Activated CD8-positive, alpha-beta T cell treated with anti-CD3 and anti-CD28 coated beads, Interleukin-2, amount 10 ng/mL, durations not matched to agents 7 days and 5 days (primary cell): ENCODE data around the gene ZNF280A. TPM values are rescaled to one million over a fixed set of nuclear protein-coding genes. Genes with fewer than 3 reads are reported as not detected.
"Not testable (repeated sequence)": the region's sequence is repeated elsewhere in the genome, so short reads cannot be mapped to it uniquely, and the experiment has no call there.

Experiments used
- ATAC-seq: fragments of 150-1000 bp; cut with Tn5 transposase; one replicate; pipeline ENCODE4 v1.10.0; 2021; ENCODE audit warnings: moderate library complexity
- CTCF ChIA-PET: fragments of 350-600 bp; sonication (Branson Sonifier 250); formaldehyde crosslinking; loops from one replicate; lab custom pipeline; 2021; ENCODE audit warnings: antibody characterized with exemption; lab: Charles Lee
- POLR2A ChIA-PET: fragments of 350-600 bp; sonication (Branson Sonifier 250); formaldehyde crosslinking; loops from one replicate; lab custom pipeline; 2021; ENCODE audit warnings: antibody characterized with exemption; lab: Charles Lee
- DNase-seq: peaks from one replicate; pipeline ENCODE4 v3.0.0-alpha.2; 2020
- H3K27ac Mint-ChIP-seq: one replicate; pipeline ENCODE4 v1.8.0; 2021; ENCODE audit warnings: mild to moderate bottlenecking, mixed read lengths
- H3K27me3 Mint-ChIP-seq: one replicate; pipeline ENCODE4 v1.8.0; 2021; ENCODE audit warnings: low read depth, mixed read lengths
- H3K36me3 Mint-ChIP-seq: one replicate; pipeline ENCODE4 v1.8.0; 2021; ENCODE audit warnings: low read depth, mixed read lengths
- H3K4me1 Mint-ChIP-seq: one replicate; pipeline ENCODE4 v1.8.0; 2021; ENCODE audit warnings: low read depth, mixed read lengths
- H3K4me3 Mint-ChIP-seq: one replicate; pipeline ENCODE4 v1.8.0; 2021; ENCODE audit warnings: mild to moderate bottlenecking, mixed read lengths
- H3K9me3 Mint-ChIP-seq: one replicate; pipeline ENCODE4 v1.8.0; 2022; ENCODE audit warnings: mixed read lengths; ENCODE audit not compliant: insufficient read depth
- total RNA-seq, 2 experiments: library from RNA; stranded (reverse); gene quantifications; one replicate each; pipeline ENCODE4 v1.2.3, GENCODE V29; 2021

Gene ZNF280A
- total RNA-seq, 2 experiments from 2014 or later, result not detected

DNA sequence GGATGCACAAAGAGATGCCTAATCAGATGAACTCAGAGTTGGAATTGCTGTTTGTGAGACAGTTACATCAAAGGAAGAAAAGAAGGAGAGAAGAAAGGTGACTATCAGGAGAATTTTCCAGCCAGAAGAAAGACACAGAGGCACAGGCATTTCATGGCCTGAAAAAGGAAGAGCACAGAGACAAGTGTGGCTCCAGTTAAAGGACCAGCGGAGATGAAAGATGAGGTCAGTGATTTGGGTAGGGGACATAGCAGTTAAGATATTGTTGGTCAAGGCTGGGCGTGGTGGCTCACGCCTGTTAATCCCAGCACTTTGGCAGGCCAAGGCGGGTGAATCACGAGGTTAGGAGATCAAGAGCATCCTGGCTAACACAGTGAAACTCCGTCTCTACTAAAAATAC, 3.4 kb upstream of the ZNF280A start:
- ATAC-seq, result no peak

DNA sequence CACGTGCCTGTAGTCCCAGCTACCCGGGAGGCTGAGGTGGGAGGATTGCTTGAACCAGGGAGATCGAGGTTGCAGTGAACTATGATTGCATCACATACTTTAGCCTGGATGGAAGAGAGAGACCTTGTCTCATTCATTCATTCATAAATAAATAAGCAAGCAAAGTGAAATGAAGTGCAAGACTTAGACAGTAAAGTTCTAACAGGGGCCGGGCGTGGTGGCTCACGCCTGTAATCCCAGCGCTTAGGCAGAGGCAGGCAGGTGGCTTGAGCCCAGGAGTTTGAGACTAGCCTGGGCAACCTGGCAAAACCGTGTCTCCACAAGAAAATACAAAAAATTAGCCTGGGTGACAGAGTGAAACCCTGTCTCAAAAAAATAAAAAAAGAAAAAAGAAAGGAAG, 1.6 kb upstream of the ZNF280A start:
- H3K27ac Mint-ChIP-seq, result no peak overlapping the region
- H3K9me3 Mint-ChIP-seq, result no peaks in the 10 kb centered on the region
- ATAC-seq (no peak), DNase-seq (no peak)
- no peaks in the 10 kb centered on the region for H3K36me3 Mint-ChIP-seq
- peaks cover 18% of the 10 kb centered on the region for H3K27me3 Mint-ChIP-seq
- no peaks in the 10 kb centered on the region for H3K4me1 Mint-ChIP-seq
- CTCF ChIA-PET, result no interaction called here
- POLR2A ChIA-PET, result no interaction called here
- no peak overlapping the region for H3K4me3 Mint-ChIP-seq

More for the DNA sequence above, 3.4 kb upstream of the ZNF280A start:
- CTCF ChIA-PET, result no interaction called here
- no peaks in the 10 kb centered on the region for H3K9me3 Mint-ChIP-seq
- POLR2A ChIA-PET, result interaction anchor here (0.6 kb wide), 1 partner anchor 440 kb away, joined by 4 read pairs; no protein-coding TSS in a partner anchor
- H3K27ac Mint-ChIP-seq, result no peak overlapping the region
- peaks cover 16% of the 10 kb centered on the region for H3K27me3 Mint-ChIP-seq
- no peaks in the 10 kb centered on the region for H3K4me1 Mint-ChIP-seq
- DNase-seq, result no peak
- no peaks in the 10 kb centered on the region for H3K36me3 Mint-ChIP-seq
- H3K4me3 Mint-ChIP-seq, result no peak overlapping the region

DNA sequence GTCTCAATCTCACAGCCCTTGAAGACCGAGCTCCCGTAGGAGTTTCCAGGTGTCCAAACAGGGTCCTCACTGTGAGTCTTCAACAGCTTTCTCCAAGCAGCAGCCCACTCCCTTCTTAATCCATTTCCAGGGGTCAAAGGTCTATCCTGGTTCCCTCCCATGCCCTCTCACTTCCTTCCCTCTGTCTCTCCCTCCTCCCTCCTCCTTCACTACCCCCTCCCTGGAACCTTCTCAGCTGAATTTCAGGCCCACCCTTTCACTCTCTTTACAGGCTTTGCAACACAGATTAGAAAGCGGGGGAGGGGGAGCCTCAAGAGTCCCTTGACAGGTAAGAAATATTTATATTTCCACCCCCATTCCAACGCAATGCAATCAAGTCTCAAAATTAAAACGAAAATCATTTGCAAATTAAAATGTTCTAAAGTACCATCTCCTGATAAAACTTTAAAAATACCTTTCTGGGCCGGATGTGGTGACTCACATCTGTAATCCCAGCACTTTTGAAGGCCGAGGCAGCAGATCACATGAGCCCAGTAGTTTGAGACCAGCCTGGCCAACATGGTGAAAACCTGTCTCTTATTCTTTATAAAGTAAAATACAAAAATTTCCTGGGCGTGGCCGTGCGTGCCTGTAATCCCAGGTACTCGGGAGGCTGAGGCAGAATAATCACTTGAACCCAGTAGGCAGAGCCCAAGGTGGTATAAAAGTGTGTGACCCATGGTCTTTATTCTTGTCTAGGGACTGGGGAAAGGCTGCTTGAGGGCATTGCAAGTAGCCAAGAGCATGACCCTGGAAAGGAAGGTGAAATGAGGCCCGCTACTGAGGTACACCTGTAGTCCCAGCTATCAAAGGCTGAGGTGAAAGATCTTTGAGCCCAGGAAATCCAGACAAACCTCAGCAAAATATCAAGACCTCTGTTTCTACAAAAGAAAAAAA, 865 bp upstream of the ZNF280A start:
- no peak overlapping the region for H3K27ac Mint-ChIP-seq
- ATAC-seq (no peak), DNase-seq (no peak)
- ChIA-PET CTCF (interaction anchor here (0.8 to 2.7 kb wide), 2 partner anchors 13 to 57 kb away, joined by 3 to 13 read pairs; partner anchors contain the start of gene ZNF280B), POLR2A (interaction anchor here (1.0 kb wide), 1 partner anchor 11 kb away, joined by 3 read pairs; no protein-coding TSS in a partner anchor)
- H3K4me1 Mint-ChIP-seq, result no peaks in the 10 kb centered on the region
- H3K9me3 Mint-ChIP-seq, result no peaks in the 10 kb centered on the region
- H3K27me3 Mint-ChIP-seq, result peaks cover 18% of the 10 kb centered on the region
- H3K4me3 Mint-ChIP-seq, result no peak overlapping the region
- no peaks in the 10 kb centered on the region for H3K36me3 Mint-ChIP-seq

DNA sequence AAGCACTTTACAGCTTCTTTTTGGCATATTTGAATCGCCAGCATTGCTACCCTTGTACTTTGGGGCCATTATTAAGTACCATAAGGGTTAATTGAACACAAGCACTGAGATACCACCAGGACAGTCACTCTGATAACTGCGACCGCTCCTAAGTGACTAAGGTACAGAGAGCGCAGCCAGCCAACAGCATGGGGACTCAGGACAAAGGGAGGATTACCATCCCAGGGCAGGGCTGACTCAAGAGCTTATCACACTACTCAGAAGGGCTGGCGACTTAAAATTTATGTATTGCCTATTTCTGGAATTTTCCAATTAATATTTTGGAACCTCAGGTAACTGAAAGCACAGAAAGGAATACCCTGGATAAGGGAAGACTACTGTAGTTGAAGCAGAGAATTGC, 479 bp downstream of the ZNF280A start:
- Mint-ChIP-seq H3K27ac (no peak overlapping the region), H3K27me3 (peaks cover 25% of the 10 kb centered on the region), H3K9me3 (no peaks in the 10 kb centered on the region), H3K4me3 (no peak overlapping the region), H3K4me1 (no peaks in the 10 kb centered on the region), H3K36me3 (no peaks in the 10 kb centered on the region)
- CTCF ChIA-PET, result interaction anchor here (0.8 to 2.7 kb wide), 2 partner anchors 11 to 55 kb away, joined by 3 to 13 read pairs; partner anchors contain the start of gene ZNF280B
- POLR2A ChIA-PET, result interaction anchor here (1.0 kb wide), 1 partner anchor 12 kb away, joined by 3 read pairs; no protein-coding TSS in a partner anchor
- no peak for ATAC-seq
- DNase-seq, result no peak

DNA sequence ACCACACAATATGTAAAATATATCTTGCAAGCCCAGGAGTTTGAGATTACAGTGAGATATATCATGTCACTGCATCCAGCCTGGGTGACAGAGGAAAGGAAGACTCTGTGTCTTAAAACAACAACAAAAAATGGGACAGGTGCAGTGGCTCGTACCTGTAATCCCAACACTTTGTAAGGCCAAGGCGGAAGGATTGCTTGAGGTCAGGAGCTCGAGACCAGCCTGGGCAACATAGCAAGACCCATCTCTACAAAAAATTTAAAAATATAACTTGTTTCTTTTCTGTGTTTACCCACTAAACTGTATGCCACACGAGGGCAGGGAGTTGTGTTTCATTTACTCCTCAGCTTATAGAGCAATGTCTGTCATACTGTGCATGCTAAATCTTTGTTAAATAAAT, 3.1 kb downstream of the ZNF280A start:
- CTCF ChIA-PET, result interaction anchor here (0.9 kb wide), 1 partner anchor 8 kb away, joined by 4 read pairs; the partner anchor contains the start of gene ZNF280B
- H3K27me3 Mint-ChIP-seq, result peaks cover 29% of the 10 kb centered on the region

DNA sequence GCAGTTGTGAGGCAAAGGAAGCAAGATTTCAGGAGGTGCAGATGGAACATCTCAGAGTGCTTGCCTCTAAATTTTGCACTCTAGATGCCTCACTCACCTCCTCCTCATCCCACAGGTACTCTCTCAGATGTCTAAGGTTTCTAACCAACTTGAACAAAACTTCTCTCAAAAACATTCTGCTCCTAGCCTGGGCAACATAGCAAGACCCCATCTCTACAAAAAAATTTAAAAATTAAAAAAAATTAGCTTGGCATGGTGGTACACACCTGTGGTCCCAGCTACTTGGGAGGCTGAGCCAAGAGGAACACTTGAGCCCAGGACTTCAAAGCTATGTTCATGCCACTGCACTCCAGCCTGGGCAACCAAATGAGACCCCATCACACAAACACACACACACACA, 4.2 kb downstream of the ZNF280A start:
- no peak for ATAC-seq
- H3K9me3 Mint-ChIP-seq, result no peaks in the 10 kb centered on the region
- POLR2A ChIA-PET, result no interaction called here
- no peak overlapping the region for H3K4me3 Mint-ChIP-seq
- CTCF ChIA-PET, result no interaction called here
- peaks cover 34% of the 10 kb centered on the region for H3K27me3 Mint-ChIP-seq
- DNase-seq, result no peak
- H3K27ac Mint-ChIP-seq, result no peak overlapping the region
- H3K36me3 Mint-ChIP-seq, result no peaks in the 10 kb centered on the region
- H3K4me1 Mint-ChIP-seq, result no peaks in the 10 kb centered on the region

More for the DNA sequence above, 3.1 kb downstream of the ZNF280A start:
- DNase-seq (no peak), ATAC-seq (no peak)
- no peaks in the 10 kb centered on the region for H3K36me3 Mint-ChIP-seq
- H3K4me3 Mint-ChIP-seq, result no peak overlapping the region
- POLR2A ChIA-PET, result no interaction called here
- no peak overlapping the region for H3K27ac Mint-ChIP-seq
- no peaks in the 10 kb centered on the region for H3K9me3 Mint-ChIP-seq
- no peaks in the 10 kb centered on the region for H3K4me1 Mint-ChIP-seq

DNA sequence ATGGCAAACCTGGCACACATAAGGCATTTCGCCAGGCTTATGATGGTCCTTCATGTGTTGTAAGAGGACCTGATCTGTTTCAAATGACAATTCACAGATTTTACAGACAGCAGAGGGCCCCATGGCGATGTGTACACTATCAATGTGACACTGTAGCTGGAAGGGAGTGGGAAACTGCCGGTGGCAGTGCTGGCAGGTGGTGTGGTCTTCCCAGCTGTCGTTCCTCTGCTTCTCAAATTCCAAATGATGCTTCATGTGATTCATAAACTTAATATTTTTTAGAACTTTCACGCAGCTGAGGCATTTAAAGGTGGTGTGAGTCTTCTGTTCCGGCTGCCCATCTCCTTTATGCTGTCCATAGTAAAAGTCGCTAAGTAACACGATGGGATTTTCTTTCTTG, 5.6 kb downstream of the ZNF280A start:
- H3K9me3 Mint-ChIP-seq, H3K4me1 Mint-ChIP-seq, ATAC-seq, H3K27ac Mint-ChIP-seq, CTCF ChIA-PET, H3K4me3 Mint-ChIP-seq, POLR2A ChIA-PET, H3K36me3 Mint-ChIP-seq, DNase-seq: not testable (repeated sequence)
- peaks cover 34% of the 10 kb centered on the region for H3K27me3 Mint-ChIP-seq

DNA sequence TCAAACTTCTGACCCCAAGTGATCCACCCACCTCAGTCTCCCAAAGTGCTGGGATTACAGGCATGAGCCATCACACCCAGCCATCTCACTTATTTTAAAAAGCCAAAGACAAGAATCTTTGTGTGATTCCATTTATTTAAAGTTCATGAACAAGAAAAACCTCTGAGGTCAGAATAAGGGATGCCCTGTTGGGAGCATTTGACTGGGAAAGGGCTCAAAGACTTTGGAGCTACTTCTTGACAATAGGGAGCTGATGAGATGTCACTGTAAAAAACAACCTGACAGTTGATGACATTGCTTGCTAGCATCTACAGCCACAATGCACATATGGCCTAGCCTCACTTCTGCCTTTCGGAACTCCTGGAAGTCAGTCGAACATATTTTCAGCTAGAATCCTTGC, 6.5 kb downstream of the ZNF280A start:
- Mint-ChIP-seq H3K27ac (no peak overlapping the region), H3K27me3 (peaks cover 34% of the 10 kb centered on the region), H3K9me3 (peaks cover 8% of the 10 kb centered on the region), H3K4me3 (no peak overlapping the region), H3K4me1 (peaks cover 3% of the 10 kb centered on the region), H3K36me3 (peaks cover 4% of the 10 kb centered on the region)
- ChIA-PET CTCF (interaction anchor here (0.8 kb wide), 1 partner anchor 9 kb away, joined by 3 read pairs; no protein-coding TSS in a partner anchor), POLR2A (no interaction called here)
- ATAC-seq, result no peak
- DNase-seq, result no peak

DNA sequence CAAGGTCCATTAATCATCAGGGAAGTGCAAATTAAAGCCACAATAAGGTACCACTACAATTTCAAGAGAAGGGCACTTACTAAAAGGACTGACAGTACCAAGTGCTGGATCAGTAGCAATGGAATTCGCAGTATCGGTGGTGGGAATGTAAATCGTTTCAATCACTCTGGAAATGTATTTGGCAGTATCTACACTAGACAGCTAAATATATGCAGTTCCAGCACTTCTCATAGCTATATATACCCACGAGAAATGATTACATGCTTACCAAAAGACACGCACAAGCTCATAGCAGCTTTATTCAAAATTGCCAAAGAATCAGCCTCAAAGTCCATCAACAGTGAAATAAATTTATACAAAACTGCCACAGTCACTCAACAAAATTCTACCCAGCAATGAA, 7.1 kb downstream of the ZNF280A start:
- CTCF ChIA-PET, result interaction anchor here (0.8 to 1.4 kb wide), 3 partner anchors 9 to 277 kb away, joined by 3 read pairs; no protein-coding TSS in a partner anchor
- H3K27me3 Mint-ChIP-seq, result peaks cover 34% of the 10 kb centered on the region

DNA sequence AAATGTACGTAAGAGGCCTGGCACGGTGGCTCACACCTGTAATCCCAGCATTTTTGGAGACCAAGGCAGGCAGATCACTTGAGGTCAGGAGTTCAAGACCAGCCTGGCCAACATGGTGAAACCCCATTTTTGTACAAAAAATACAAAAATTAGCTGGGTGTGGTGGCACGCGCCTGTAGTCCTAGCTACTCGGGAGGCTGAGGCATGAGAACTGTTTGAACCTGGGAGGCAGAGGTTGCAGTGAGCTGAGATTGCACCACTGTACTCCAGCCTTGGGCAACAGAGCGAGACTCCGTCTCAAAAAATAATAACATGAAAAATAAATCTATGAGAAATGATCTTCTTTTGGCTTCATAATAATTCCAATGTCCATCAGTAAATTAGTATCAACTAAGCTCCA, 9.2 kb downstream of the ZNF280A start:
- H3K27me3 Mint-ChIP-seq, result peaks cover 25% of the 10 kb centered on the region
- POLR2A ChIA-PET, H3K4me3 Mint-ChIP-seq, H3K9me3 Mint-ChIP-seq, DNase-seq, H3K27ac Mint-ChIP-seq, ATAC-seq: not testable (repeated sequence)
- H3K36me3 Mint-ChIP-seq, result peaks cover 18% of the 10 kb centered on the region
- H3K4me1 Mint-ChIP-seq, result peaks cover 14% of the 10 kb centered on the region
- CTCF ChIA-PET, result interaction anchor here (0.8 to 1.1 kb wide), 2 partner anchors 48 to 80 kb away, joined by 3 to 5 read pairs; partner anchors contain the start of gene PRAME

More for the DNA sequence above, 7.1 kb downstream of the ZNF280A start:
- POLR2A ChIA-PET, result no interaction called here
- DNase-seq, result no peak
- peaks cover 4% of the 10 kb centered on the region for H3K36me3 Mint-ChIP-seq
- H3K4me1 Mint-ChIP-seq, result peaks cover 4% of the 10 kb centered on the region
- no peak overlapping the region for H3K27ac Mint-ChIP-seq
- no peak overlapping the region for H3K4me3 Mint-ChIP-seq
- peaks cover 8% of the 10 kb centered on the region for H3K9me3 Mint-ChIP-seq
- ATAC-seq, result no peak

DNA sequence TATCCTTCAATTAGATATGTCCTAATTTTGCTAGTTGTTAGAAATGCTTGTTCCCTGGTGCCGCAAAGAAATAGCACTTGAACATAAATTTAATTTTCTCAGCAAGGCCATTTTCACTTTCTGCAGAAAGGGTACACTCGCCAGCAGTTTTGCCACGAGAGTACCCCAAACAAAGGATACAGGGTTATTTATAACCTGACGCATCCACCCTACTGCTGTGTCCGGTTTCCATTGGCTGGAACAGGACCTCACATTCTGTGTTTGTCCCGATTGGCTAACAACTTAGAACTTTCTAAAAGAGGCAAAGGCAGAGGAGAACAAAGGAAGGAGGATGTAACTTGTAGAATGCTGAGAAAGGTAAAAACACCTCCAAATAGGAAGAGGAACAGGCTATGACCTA, 10.2 kb downstream of the ZNF280A start:
- H3K9me3 Mint-ChIP-seq, H3K27ac Mint-ChIP-seq, ATAC-seq, H3K4me3 Mint-ChIP-seq, DNase-seq, POLR2A ChIA-PET: not testable (repeated sequence)
- Mint-ChIP-seq H3K4me1 (peaks cover 14% of the 10 kb centered on the region), H3K36me3 (peaks cover 21% of the 10 kb centered on the region), H3K27me3 (peaks cover 18% of the 10 kb centered on the region)
- CTCF ChIA-PET, result interaction anchor here (0.7 to 1.7 kb wide), 7 partner anchors 30 to 1258 kb away, joined by 3 to 7 read pairs (median 4); partner anchors contain the start of genes CHCHD10 and PRAME
